ENCODE results near the gene PRIMPOL.

Gene PRIMPOL

GRCh38 chr4:184664445-184665210 lies 15.1 kb downstream of the PRIMPOL start:
- DNase-seq, result peak; percentile 36 to 65 (median 53)
- ChIA-PET POLR2A (no interaction called here), CTCF (interaction anchor here (1.4 to 3.1 kb wide), 3 partner anchors 10 to 23 kb away, joined by 3 to 9 read pairs (median 5); no protein-coding TSS in a partner anchor)
- peaks cover 8 to 35% (median 16%) of the 10 kb centered on the region in 4 experiments for H3K4me1 ChIP-seq (ENCODE audit: control extremely low read depth in 1 of 4, control insufficient read depth in 4 of 4, insufficient read depth in 4 of 4, low read length in 3 of 4)
- no peaks in the 10 kb centered on the region for H3K9me3 ChIP-seq (ENCODE audit: control extremely low read depth in 1 of 5, control insufficient read depth in 4 of 5, insufficient read depth in 2 of 5, low read depth in 1 of 5, low read length in 4 of 5)
- no peak overlapping the region for H3K27ac ChIP-seq (ENCODE audit: insufficient read depth in 1 of 2, low read depth in 1 of 2, low read length in 2 of 2, poor library complexity in 1 of 2, severe bottlenecking in 2 of 2)
- 59% methylated on average over 4 of the region's 6 CpGs for WGBS (ENCODE audit: insufficient coverage)
- H3K27me3 ChIP-seq (replicated peaks in 2 of 5; ENCODE audit: control insufficient read depth in 4 of 5, insufficient read depth in 5 of 5, low read length in 4 of 5), result no peaks in the 10 kb centered on the region
- H3K4me3 ChIP-seq (ENCODE audit: control insufficient read depth in 1 of 7, extremely low read depth in 1 of 7, insufficient read depth in 4 of 7, low read depth in 2 of 7, low read length in 6 of 7), result peak overlapping the region in 1 of 7 experiments; percentile 7
- H3K36me3 ChIP-seq (ENCODE audit: control insufficient read depth in 4 of 4, insufficient read depth in 4 of 4, low read length in 3 of 4), result peaks cover 8 to 37% (median 28%) of the 10 kb centered on the region in 4 experiments

- H3K9me3 ChIP-seq (ENCODE audit: control extremely low read depth in 1 of 5, control insufficient read depth in 4 of 5, insufficient read depth in 2 of 5, low read depth in 1 of 5, low read length in 4 of 5), result no peaks in the 10 kb centered on the region
- ChIA-PET POLR2A (interaction anchor here (0.7 kb wide), 1 partner anchor 18 kb away, joined by 3 read pairs; no protein-coding TSS in a partner anchor), CTCF (interaction anchor here (3.1 kb wide), 1 partner anchor 18 kb away, joined by 9 read pairs; no protein-coding TSS in a partner anchor)
- WGBS (ENCODE audit: insufficient coverage), result 98% methylated on average over 6 of the region's 6 CpGs
- peaks cover 5 to 43% (median 23%) of the 10 kb centered on the region in 4 experiments for H3K36me3 ChIP-seq (ENCODE audit: control insufficient read depth in 4 of 4, insufficient read depth in 4 of 4, low read length in 3 of 4)
- H3K27ac ChIP-seq (ENCODE audit: insufficient read depth in 1 of 2, low read depth in 1 of 2, low read length in 2 of 2, poor library complexity in 1 of 2, severe bottlenecking in 2 of 2), result no peak overlapping the region
- peaks cover 8 to 40% (median 18%) of the 10 kb centered on the region in 4 experiments for H3K4me1 ChIP-seq (ENCODE audit: control extremely low read depth in 1 of 4, control insufficient read depth in 4 of 4, insufficient read depth in 4 of 4, low read length in 3 of 4)
- no peaks in the 10 kb centered on the region for H3K27me3 ChIP-seq (replicated peaks in 2 of 5; ENCODE audit: control insufficient read depth in 4 of 5, insufficient read depth in 5 of 5, low read length in 4 of 5)
- no peak for DNase-seq
- H3K4me3 ChIP-seq (ENCODE audit: control insufficient read depth in 1 of 7, extremely low read depth in 1 of 7, insufficient read depth in 4 of 7, low read depth in 2 of 7, low read length in 6 of 7), result no peak overlapping the region
Observed at GRCh38 chr4:184666670-184667069, 17.1 kb downstream of the PRIMPOL start.

GRCh38 chr4:184668096-184668495 lies 18.6 kb downstream of the PRIMPOL start:
- WGBS (ENCODE audit: insufficient coverage), result 97% methylated on average over 7 of the region's 9 CpGs
- Histone ChIP-seq H3K27me3 (replicated peaks in 2 of 5; ENCODE audit: control insufficient read depth in 4 of 5, insufficient read depth in 5 of 5, low read length in 4 of 5) (no peaks in the 10 kb centered on the region), H3K9me3 (ENCODE audit: control extremely low read depth in 1 of 5, control insufficient read depth in 4 of 5, insufficient read depth in 2 of 5, low read depth in 1 of 5, low read length in 4 of 5) (no peaks in the 10 kb centered on the region), H3K27ac (ENCODE audit: insufficient read depth in 1 of 2, low read depth in 1 of 2, low read length in 2 of 2, poor library complexity in 1 of 2, severe bottlenecking in 2 of 2) (peak overlapping the region; percentile 8 to 15), H3K36me3 (ENCODE audit: control insufficient read depth in 4 of 4, insufficient read depth in 4 of 4, low read length in 3 of 4) (peaks cover 5 to 51% (median 33%) of the 10 kb centered on the region in 4 experiments), H3K4me3 (ENCODE audit: control insufficient read depth in 1 of 7, extremely low read depth in 1 of 7, insufficient read depth in 4 of 7, low read depth in 2 of 7, low read length in 6 of 7) (peak overlapping the region in 1 of 7 experiments; percentile 2), H3K4me1 (ENCODE audit: control extremely low read depth in 1 of 4, control insufficient read depth in 4 of 4, insufficient read depth in 4 of 4, low read length in 3 of 4) (peaks cover 8 to 34% (median 16%) of the 10 kb centered on the region in 4 experiments)
- DNase-seq, result no peak
- POLR2A ChIA-PET, result interaction anchor here (1.3 kb wide), 1 partner anchor 16 kb away, joined by 3 read pairs; no protein-coding TSS in a partner anchor
- CTCF ChIA-PET, result interaction anchor here (0.6 to 2.0 kb wide), 6 partner anchors 10 to 27 kb away, joined by 3 to 7 read pairs (median 4); no protein-coding TSS in a partner anchor

GRCh38 chr4:184668511-184669114 lies 19.1 kb downstream of the PRIMPOL start:
- no peaks in the 10 kb centered on the region for H3K27me3 ChIP-seq (replicated peaks in 2 of 5; ENCODE audit: control insufficient read depth in 4 of 5, insufficient read depth in 5 of 5, low read length in 4 of 5)
- POLR2A ChIA-PET, result interaction anchor here (1.3 kb wide), 1 partner anchor 15 kb away, joined by 3 read pairs; no protein-coding TSS in a partner anchor
- H3K4me3 ChIP-seq (ENCODE audit: control insufficient read depth in 1 of 7, extremely low read depth in 1 of 7, insufficient read depth in 4 of 7, low read depth in 2 of 7, low read length in 6 of 7), result peak overlapping the region in 1 of 7 experiments; percentile 2
- no peaks in the 10 kb centered on the region for H3K9me3 ChIP-seq (ENCODE audit: control extremely low read depth in 1 of 5, control insufficient read depth in 4 of 5, insufficient read depth in 2 of 5, low read depth in 1 of 5, low read length in 4 of 5)
- WGBS (ENCODE audit: insufficient coverage), result 67% methylated on average over 7 of the region's 9 CpGs
- H3K27ac ChIP-seq (ENCODE audit: insufficient read depth in 1 of 2, low read depth in 1 of 2, low read length in 2 of 2, poor library complexity in 1 of 2, severe bottlenecking in 2 of 2), result peak overlapping the region; percentile 15 to 44
- CTCF ChIA-PET, result interaction anchor here (0.6 to 2.0 kb wide), 8 partner anchors 9 to 27 kb away, joined by 3 to 7 read pairs (median 3); no protein-coding TSS in a partner anchor
- DNase-seq, result peak; percentile 23 to 88 (median 82)
- peaks cover 8 to 34% (median 16%) of the 10 kb centered on the region in 4 experiments for H3K4me1 ChIP-seq (ENCODE audit: control extremely low read depth in 1 of 4, control insufficient read depth in 4 of 4, insufficient read depth in 4 of 4, low read length in 3 of 4)
- peaks cover 6 to 53% (median 33%) of the 10 kb centered on the region in 4 experiments for H3K36me3 ChIP-seq (ENCODE audit: control insufficient read depth in 4 of 4, insufficient read depth in 4 of 4, low read length in 3 of 4)

GRCh38 chr4:184669251-184669650 lies 19.7 kb downstream of the PRIMPOL start:
- DNase-seq, result no peak
- Histone ChIP-seq H3K36me3 (ENCODE audit: control insufficient read depth in 4 of 4, insufficient read depth in 4 of 4, low read length in 3 of 4) (peaks cover 8 to 57% (median 36%) of the 10 kb centered on the region in 4 experiments), H3K9me3 (ENCODE audit: control extremely low read depth in 1 of 5, control insufficient read depth in 4 of 5, insufficient read depth in 2 of 5, low read depth in 1 of 5, low read length in 4 of 5) (no peaks in the 10 kb centered on the region), H3K4me1 (ENCODE audit: control extremely low read depth in 1 of 4, control insufficient read depth in 4 of 4, insufficient read depth in 4 of 4, low read length in 3 of 4) (peaks cover 8 to 34% (median 17%) of the 10 kb centered on the region in 4 experiments), H3K4me3 (ENCODE audit: control insufficient read depth in 1 of 7, extremely low read depth in 1 of 7, insufficient read depth in 4 of 7, low read depth in 2 of 7, low read length in 6 of 7) (no peak overlapping the region), H3K27me3 (replicated peaks in 2 of 5; ENCODE audit: control insufficient read depth in 4 of 5, insufficient read depth in 5 of 5, low read length in 4 of 5) (no peaks in the 10 kb centered on the region), H3K27ac (ENCODE audit: insufficient read depth in 1 of 2, low read depth in 1 of 2, low read length in 2 of 2, poor library complexity in 1 of 2, severe bottlenecking in 2 of 2) (peak overlapping the region; percentile 9 to 20)
- CTCF ChIA-PET, result interaction anchor here (1.0 to 2.0 kb wide), 5 partner anchors 8 to 24 kb away, joined by 3 to 7 read pairs (median 3); no protein-coding TSS in a partner anchor
- POLR2A ChIA-PET, result interaction anchor here (1.3 kb wide), 1 partner anchor 15 kb away, joined by 3 read pairs; no protein-coding TSS in a partner anchor
- 94% methylated on average over 7 of the region's 7 CpGs for WGBS (ENCODE audit: insufficient coverage)

- no peak for DNase-seq
- Histone ChIP-seq H3K27me3 (replicated peaks in 2 of 5; ENCODE audit: control insufficient read depth in 4 of 5, insufficient read depth in 5 of 5, low read length in 4 of 5) (no peaks in the 10 kb centered on the region), H3K4me1 (ENCODE audit: control extremely low read depth in 1 of 4, control insufficient read depth in 4 of 4, insufficient read depth in 4 of 4, low read length in 3 of 4) (peaks cover 8 to 27% (median 17%) of the 10 kb centered on the region in 4 experiments), H3K27ac (ENCODE audit: insufficient read depth in 1 of 2, low read depth in 1 of 2, low read length in 2 of 2, poor library complexity in 1 of 2, severe bottlenecking in 2 of 2) (no peak overlapping the region), H3K36me3 (ENCODE audit: control insufficient read depth in 4 of 4, insufficient read depth in 4 of 4, low read length in 3 of 4) (peaks cover 8 to 59% (median 36%) of the 10 kb centered on the region in 4 experiments), H3K4me3 (ENCODE audit: control insufficient read depth in 1 of 7, extremely low read depth in 1 of 7, insufficient read depth in 4 of 7, low read depth in 2 of 7, low read length in 6 of 7) (no peak overlapping the region), H3K9me3 (ENCODE audit: control extremely low read depth in 1 of 5, control insufficient read depth in 4 of 5, insufficient read depth in 2 of 5, low read depth in 1 of 5, low read length in 4 of 5) (no peaks in the 10 kb centered on the region)
- ChIA-PET CTCF (no interaction called here), POLR2A (no interaction called here)
- 98% methylated on average over 5 of the region's 9 CpGs for WGBS (ENCODE audit: insufficient coverage)
Observed at GRCh38 chr4:184671101-184671500, 21.6 kb downstream of the PRIMPOL start.
